HepG2 (cell line): Measurements from ENCODE around the gene SLC5A5. TPM values are rescaled to one million over a fixed set of nuclear protein-coding genes. Genes with fewer than 3 reads are reported as not detected.

ENCODE experiments used
- DR1 ChIP-seq: sonication (generic); formaldehyde crosslinking; IDR thresholded peaks from 2 replicates; pipeline ENCODE4 v1.8.0; 2021; ENCODE audit warnings: mild to moderate bottlenecking, missing genetic modification reagents, inconsistent platforms
- FOXM1 ChIP-seq: sonication (generic); formaldehyde crosslinking; IDR thresholded peaks from 2 replicates; pipeline ENCODE4 v1.5.0; 2020; ENCODE audit warnings: missing genetic modification reagents
- HDAC2 ChIP-seq: sonication (generic); formaldehyde crosslinking; IDR thresholded peaks from 2 replicates; pipeline ENCODE4 v1.4.0; 2020; ENCODE audit warnings: missing genetic modification reagents
- JUNB ChIP-seq: sonication (generic); formaldehyde crosslinking; IDR thresholded peaks from 2 replicates; pipeline ENCODE4 v1.8.0; 2022; ENCODE audit warnings: missing genetic modification reagents, mild to moderate bottlenecking, borderline replicate concordance
- KDM5B ChIP-seq: sonication (generic); formaldehyde crosslinking; IDR thresholded peaks from 2 replicates; pipeline ENCODE4 v1.4.0; 2020; ENCODE audit warnings: missing genetic modification reagents, mild to moderate bottlenecking, borderline replicate concordance
- NKX3-1 ChIP-seq: sonication (generic); formaldehyde crosslinking; IDR thresholded peaks from 2 replicates; pipeline ENCODE4 v1.5.0; 2020; ENCODE audit warnings: missing genetic modification reagents
- PHF5A ChIP-seq: IDR thresholded peaks from one replicate; pipeline ENCODE4 v1.6.1; 2018; ENCODE audit warnings: low read depth, missing genetic modification reagents; ENCODE audit not compliant: unreplicated experiment
- RFX1 ChIP-seq: fragments of 450-650 bp; IDR thresholded peaks from 2 replicates; pipeline ENCODE4 v1.6.1; 2017
- SAFB2 ChIP-seq: sonication (generic); formaldehyde crosslinking; IDR thresholded peaks from 2 replicates; pipeline ENCODE4 v1.5.1; 2020; ENCODE audit warnings: missing genetic modification reagents, low read depth, mild to moderate bottlenecking, borderline replicate concordance
- SNRNP70 ChIP-seq: fragments of 200-400 bp; formaldehyde crosslinking; IDR thresholded peaks from 2 replicates; pipeline ENCODE4 v1.6.1; 2017; ENCODE audit warnings: mild to moderate bottlenecking, low read depth, low read length, moderate library complexity
- TMF1 ChIP-seq: sonication (generic); formaldehyde crosslinking; IDR thresholded peaks from 2 replicates; pipeline ENCODE4 v1.8.1; 2022; ENCODE audit warnings: low read depth, missing genetic modification reagents
- TRIM22 ChIP-seq: fragments of 450-650 bp; IDR thresholded peaks from 2 replicates; pipeline ENCODE4 v1.6.1; 2017
- ZBTB14 ChIP-seq: sonication (generic); formaldehyde crosslinking; IDR thresholded peaks from 2 replicates; pipeline ENCODE4 v1.4.0; 2020; ENCODE audit warnings: missing genetic modification reagents
- ZNF317 ChIP-seq: sonication (generic); formaldehyde crosslinking; IDR thresholded peaks from 2 replicates; pipeline ENCODE4 v1.5.0; 2020; ENCODE audit warnings: mild to moderate bottlenecking, missing genetic modification reagents
- ZNF562 ChIP-seq: sonication (generic); formaldehyde crosslinking; IDR thresholded peaks from 2 replicates; pipeline ENCODE4 v1.8.0; 2022; ENCODE audit warnings: missing genetic modification reagents, borderline replicate concordance
- ZNF7 ChIP-seq: IDR thresholded peaks from 2 replicates; pipeline ENCODE4 v1.6.1; 2016; ENCODE audit warnings: missing biosample characterization, missing genetic modification reagents
- ZSCAN31 ChIP-seq: sonication (generic); formaldehyde crosslinking; IDR thresholded peaks from 2 replicates; pipeline ENCODE4 v1.5.0; 2020; ENCODE audit warnings: low read depth, mild to moderate bottlenecking, missing genetic modification reagents
- polyA plus RNA-seq, 8 experiments: library from polyadenylated mRNA; depleted of rRNA in 3 of 8; stranded (reverse) in 7 of 8; unstranded in 1 of 8; fragments of >200 nt; fragmentation: Illumina TruSeq in 4 of 8; extraction: Trizol in 4 of 8; gene quantifications; 2 replicates each; pipeline versions ENCODE4 v1.2.1 to v1.2.3, GENCODE V29; 2011 to 2016; ENCODE audit warnings: low read depth in 4 of 8, missing spikeins in 1 of 8, mixed read lengths in 1 of 8; ENCODE audit not compliant: insufficient read depth in 1 of 8
- total RNA-seq, 5 experiments: library from RNA; depleted of rRNA; stranded (reverse); fragments of >200 nt; fragmentation: Illumina TruSeq; extraction: Trizol; gene quantifications; 2 replicates each; pipeline ENCODE4 v1.2.3, GENCODE V29; 2016; ENCODE audit warnings: low read depth in 1 of 5
- TF ChIP-seq, protein P1 (sequence below): sonication (generic); formaldehyde crosslinking; IDR thresholded peaks from 2 replicates; pipeline ENCODE4 v1.4.0; 2020; ENCODE audit warnings: mild to moderate bottlenecking, missing genetic modification reagents
- TF ChIP-seq, protein P2 (sequence below): conservative IDR thresholded peaks from 2 replicates; pipeline ENCODE4 v1.6.1; 2018; ENCODE audit warnings: missing genetic modification reagents

The SLC5A5 gene
- total and polyA plus RNA-seq, 2 of the 13 experiments (the other 11 are each of a cell fraction or from before 2014, with no cell fraction given): not detected

DNA sequence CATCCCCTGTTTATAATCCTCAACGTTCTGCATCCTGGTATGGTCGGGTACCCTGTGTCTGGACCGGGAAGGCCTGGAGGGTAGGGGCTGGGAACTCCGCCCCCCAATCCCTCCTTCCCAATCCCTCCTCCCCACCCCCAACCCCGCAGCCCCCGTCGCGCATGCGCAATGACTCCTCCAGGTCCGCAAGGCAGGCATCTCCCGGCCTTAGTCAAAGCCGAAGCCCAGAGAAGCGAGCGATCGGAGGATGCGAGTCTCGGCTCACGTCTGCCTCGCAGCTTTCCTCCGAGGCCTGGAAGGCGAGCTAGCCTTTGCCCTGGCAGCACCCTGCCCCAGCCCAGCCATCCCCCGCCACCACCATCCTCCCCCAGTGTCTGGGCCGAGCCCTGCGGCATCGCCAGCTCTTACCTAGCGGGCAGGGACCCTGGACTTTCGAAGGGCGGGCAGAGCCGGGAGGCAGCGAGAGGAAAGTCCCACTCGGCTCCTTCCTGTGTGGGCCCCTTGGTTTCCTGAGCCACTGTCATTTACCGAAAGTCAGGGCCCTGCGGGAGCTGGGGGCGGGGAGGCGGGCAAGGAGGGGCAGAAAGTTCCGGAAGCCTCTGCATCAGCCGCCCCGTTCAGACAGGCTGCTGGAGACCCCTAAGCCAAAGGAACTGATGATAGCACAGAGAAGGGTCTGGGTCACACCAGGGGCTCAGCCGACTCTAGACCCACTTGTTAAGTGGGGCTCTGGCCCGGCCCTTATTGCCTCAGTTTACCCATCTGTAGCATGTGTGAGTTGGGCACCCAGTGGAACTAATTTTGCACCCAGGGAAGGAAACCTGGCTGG, 24.0 kb upstream of the SLC5A5 start, which contains the start of gene JAK3 (continued):
- TF ChIP-seq, protein P1, sequence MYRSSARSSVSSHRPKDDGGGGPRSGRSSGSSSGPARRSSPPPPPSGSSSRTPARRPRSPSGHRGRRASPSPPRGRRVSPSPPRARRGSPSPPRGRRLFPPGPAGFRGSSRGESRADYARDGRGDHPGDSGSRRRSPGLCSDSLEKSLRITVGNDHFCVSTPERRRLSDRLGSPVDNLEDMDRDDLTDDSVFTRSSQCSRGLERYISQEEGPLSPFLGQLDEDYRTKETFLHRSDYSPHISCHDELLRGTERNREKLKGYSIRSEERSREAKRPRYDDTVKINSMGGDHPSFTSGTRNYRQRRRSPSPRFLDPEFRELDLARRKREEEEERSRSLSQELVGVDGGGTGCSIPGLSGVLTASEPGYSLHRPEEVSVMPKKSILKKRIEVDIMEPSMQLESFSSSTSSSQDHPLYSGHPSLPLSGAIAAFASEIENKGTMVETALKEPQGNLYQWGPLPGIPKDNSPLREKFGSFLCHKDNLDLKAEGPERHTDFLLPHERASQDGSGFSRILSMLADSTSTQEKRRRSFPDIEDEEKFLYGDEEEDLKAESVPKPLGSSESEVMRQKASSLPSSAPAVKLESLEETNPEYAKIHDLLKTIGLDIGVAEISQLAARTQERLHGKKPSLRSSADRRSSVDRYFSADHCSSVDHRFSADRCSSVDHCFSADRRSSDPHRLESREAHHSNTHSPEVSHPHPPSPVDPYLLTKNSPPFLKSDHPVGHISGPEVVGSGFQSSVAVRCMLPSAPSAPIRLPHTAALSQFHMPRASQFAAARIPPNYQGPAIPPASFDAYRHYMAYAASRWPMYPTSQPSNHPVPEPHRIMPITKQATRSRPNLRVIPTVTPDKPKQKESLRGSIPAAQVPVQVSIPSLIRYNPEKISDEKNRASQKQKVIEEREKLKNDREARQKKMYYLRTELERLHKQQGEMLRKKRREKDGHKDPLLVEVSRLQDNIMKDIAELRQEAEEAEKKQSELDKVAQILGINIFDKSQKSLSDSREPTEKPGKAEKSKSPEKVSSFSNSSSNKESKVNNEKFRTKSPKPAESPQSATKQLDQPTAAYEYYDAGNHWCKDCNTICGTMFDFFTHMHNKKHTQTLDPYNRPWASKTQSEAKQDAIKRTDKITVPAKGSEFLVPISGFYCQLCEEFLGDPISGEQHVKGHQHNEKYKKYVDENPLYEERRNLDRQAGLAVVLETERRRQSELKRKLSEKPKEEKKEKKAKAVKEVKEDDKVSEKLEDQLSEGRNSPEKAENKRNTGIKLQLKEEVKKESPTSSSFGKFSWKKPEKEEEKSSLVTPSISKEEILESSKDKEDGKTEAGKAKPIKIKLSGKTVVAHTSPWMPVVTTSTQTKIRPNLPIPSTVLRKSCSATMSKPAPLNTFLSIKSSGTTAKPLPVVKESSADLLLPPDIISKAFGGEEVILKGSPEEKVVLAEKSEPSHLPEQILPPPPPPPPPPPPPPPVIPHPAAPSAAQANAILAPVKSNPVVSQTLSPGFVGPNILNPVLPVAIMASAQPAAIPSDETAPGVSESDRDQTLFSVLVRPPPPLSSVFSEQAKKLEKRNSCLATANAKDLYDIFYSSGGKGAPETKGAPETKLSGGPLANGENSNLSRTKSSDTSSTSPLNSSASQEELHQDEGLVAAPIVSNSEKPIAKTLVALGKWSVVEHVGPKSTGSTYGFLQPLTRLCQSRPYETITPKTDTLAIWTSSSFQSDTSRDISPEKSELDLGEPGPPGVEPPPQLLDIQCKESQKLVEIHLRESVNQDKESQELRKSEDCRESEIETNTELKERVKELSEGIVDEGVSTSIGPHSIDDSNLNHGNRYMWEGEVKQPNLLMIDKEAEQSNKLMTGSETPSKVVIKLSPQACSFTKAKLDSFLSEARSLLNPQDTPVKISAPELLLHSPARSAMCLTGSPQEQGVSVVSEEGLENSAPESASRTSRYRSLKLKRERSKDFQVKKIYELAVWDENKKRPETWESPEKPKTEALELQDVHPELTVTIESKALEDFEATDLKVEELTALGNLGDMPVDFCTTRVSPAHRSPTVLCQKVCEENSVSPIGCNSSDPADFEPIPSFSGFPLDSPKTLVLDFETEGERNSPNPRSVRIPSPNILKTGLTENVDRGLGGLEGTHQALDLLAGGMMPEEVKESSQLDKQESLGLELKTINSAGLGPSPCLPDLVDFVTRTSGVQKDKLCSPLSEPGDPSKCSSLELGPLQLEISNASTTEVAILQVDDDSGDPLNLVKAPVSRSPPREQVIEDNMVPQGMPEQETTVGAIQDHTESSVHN (CRISPR knock-in tag): no peak
- TF ChIP-seq NKX3-1 (no peak), RFX1 (no peak), TRIM22 (no peak), ZNF562 (CRISPR knock-in tag) (no peak), SAFB2 (CRISPR knock-in tag) (no peak), JUNB (CRISPR knock-in tag) (no peak), ZNF7 (CRISPR knock-in tag) (no peak), PHF5A (CRISPR knock-in tag) (no peak), FOXM1 (CRISPR knock-in tag) (no peak), HDAC2 (CRISPR knock-in tag) (no peak), ZNF317 (CRISPR knock-in tag) (no peak), TMF1 (CRISPR knock-in tag) (no peak), KDM5B (CRISPR knock-in tag) (no peak), ZSCAN31 (CRISPR knock-in tag) (no peak), ZBTB14 (no peak), DR1 (no peak), SNRNP70 (no peak)
- TF ChIP-seq, protein P2, sequence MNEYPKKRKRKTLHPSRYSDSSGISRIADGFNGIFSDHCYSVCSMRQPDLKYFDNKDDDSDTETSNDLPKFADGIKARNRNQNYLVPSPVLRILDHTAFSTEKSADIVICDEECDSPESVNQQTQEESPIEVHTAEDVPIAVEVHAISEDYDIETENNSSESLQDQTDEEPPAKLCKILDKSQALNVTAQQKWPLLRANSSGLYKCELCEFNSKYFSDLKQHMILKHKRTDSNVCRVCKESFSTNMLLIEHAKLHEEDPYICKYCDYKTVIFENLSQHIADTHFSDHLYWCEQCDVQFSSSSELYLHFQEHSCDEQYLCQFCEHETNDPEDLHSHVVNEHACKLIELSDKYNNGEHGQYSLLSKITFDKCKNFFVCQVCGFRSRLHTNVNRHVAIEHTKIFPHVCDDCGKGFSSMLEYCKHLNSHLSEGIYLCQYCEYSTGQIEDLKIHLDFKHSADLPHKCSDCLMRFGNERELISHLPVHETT (CRISPR knock-in tag): no peak
